Measurements from ENCODE around the gene IFITM5.
"Not testable (repeated sequence)": the region's sequence is repeated elsewhere in the genome, so short reads cannot be mapped to it uniquely, and the experiment has no call there.

DNA sequence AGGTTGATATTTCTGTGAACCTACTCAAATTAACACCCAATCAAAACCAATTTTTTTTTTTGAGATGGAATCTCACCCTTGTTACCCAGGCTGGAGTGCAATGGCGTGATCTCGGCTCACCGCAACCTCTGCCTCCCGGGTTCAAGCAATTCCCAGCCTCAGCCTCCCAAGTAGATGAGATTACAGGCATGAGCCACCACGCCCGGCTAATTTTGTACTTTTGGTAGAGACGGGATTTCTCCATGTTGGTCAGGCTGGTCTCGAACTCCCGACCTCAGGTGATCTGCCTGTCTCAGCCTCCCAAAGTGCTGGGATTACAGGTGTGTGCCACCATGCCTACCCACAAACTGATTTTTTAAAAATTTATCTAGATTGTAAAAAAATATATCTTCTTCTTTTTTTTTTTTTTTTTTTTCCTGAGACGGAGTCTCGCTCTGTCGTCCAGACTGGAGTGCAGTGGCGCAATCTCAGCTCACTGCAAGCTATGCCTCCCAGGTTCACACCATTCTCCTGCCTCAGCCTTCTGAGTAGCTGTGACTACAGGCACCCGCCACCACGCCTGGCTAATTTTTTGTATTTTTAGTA lies 29.3 kb upstream of the IFITM5 start:
- TF ChIP-seq, protein P1, sequence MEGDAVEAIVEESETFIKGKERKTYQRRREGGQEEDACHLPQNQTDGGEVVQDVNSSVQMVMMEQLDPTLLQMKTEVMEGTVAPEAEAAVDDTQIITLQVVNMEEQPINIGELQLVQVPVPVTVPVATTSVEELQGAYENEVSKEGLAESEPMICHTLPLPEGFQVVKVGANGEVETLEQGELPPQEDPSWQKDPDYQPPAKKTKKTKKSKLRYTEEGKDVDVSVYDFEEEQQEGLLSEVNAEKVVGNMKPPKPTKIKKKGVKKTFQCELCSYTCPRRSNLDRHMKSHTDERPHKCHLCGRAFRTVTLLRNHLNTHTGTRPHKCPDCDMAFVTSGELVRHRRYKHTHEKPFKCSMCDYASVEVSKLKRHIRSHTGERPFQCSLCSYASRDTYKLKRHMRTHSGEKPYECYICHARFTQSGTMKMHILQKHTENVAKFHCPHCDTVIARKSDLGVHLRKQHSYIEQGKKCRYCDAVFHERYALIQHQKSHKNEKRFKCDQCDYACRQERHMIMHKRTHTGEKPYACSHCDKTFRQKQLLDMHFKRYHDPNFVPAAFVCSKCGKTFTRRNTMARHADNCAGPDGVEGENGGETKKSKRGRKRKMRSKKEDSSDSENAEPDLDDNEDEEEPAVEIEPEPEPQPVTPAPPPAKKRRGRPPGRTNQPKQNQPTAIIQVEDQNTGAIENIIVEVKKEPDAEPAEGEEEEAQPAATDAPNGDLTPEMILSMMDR (IDR thresholded peaks at IDR 0.05): not testable (repeated sequence)
- not testable (repeated sequence) for TF ChIP-seq POLR2A (IDR thresholded peaks at IDR 0.05); POLR2AphosphoS5 (IDR thresholded peaks at IDR 0.05; ENCODE audit: insufficient read depth in 1 of 2, low read depth in 1 of 2)
